Fibroblast of mammary gland (primary cell): ENCODE results near the gene CPNE5.
A peak's percentile ranks its signal among the peaks of the same experiment; 100 is the strongest.

Experiments used
- DNase-seq: peaks from one replicate; pipeline ENCODE4 v3.0.0-alpha.2; 2010; ENCODE audit warnings: low read depth
- H3K4me3 ChIP-seq: 2 replicates; pipeline ENCODE4 v1.5.1; 2011; ENCODE audit warnings: low read depth, mild to moderate bottlenecking, low read length, moderate library complexity; ENCODE audit not compliant: control insufficient read depth
- TF ChIP-seq, protein P1 (sequence below): conservative IDR thresholded peaks from 2 replicates; pipeline ENCODE4 v1.5.1; 2011; ENCODE audit warnings: low read depth, low read length, inconsistent platforms; ENCODE audit not compliant: control insufficient read depth, insufficient read depth

Gene CPNE5

DNA sequence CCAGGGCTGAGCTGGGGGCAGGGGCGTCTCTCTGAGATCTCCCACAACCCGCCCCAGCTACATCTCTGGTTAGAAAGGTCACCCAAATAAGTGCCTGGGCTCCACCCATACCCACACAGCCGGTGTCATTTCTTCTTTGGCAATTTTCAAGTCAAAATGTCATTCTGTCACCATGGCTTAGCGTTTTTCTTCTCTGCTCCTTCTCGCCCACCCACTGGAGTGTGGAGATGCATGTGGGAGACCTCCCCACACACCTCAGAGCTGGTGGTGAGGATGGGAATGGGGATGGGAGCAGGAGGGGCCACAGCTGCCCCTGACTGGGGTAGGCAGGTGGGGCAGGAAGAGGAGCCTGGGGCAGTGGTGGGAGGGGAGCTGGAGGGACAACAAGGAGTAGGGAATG, 63.1 kb downstream of the CPNE5 start:
- H3K4me3 ChIP-seq: no peak overlapping the region
- TF ChIP-seq, protein P1, sequence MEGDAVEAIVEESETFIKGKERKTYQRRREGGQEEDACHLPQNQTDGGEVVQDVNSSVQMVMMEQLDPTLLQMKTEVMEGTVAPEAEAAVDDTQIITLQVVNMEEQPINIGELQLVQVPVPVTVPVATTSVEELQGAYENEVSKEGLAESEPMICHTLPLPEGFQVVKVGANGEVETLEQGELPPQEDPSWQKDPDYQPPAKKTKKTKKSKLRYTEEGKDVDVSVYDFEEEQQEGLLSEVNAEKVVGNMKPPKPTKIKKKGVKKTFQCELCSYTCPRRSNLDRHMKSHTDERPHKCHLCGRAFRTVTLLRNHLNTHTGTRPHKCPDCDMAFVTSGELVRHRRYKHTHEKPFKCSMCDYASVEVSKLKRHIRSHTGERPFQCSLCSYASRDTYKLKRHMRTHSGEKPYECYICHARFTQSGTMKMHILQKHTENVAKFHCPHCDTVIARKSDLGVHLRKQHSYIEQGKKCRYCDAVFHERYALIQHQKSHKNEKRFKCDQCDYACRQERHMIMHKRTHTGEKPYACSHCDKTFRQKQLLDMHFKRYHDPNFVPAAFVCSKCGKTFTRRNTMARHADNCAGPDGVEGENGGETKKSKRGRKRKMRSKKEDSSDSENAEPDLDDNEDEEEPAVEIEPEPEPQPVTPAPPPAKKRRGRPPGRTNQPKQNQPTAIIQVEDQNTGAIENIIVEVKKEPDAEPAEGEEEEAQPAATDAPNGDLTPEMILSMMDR: no peak
- DNase-seq: no peak

DNA sequence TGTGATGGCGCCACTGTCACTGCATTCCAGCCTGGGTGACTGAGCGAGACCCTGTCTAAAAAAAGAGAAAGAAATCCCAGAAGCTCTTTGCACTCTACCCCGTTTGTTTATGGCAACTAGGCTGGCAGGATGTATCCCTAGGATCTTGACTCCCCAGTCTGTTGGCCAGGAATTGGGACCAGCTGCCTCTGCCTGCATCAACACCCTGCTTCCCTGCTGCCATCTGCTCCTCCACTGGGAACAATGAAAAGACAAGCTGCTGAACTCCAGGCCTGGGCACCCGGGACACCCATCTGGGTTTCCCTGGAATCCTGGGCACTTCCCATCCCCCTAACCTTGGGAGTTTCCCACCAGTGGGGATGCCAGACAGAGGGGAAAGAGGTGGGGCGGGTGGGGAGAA, 64.9 kb downstream of the CPNE5 start:
- TF ChIP-seq, protein P1: no peak
- no peak overlapping the region for H3K4me3 ChIP-seq
- DNase-seq: no peak

DNA sequence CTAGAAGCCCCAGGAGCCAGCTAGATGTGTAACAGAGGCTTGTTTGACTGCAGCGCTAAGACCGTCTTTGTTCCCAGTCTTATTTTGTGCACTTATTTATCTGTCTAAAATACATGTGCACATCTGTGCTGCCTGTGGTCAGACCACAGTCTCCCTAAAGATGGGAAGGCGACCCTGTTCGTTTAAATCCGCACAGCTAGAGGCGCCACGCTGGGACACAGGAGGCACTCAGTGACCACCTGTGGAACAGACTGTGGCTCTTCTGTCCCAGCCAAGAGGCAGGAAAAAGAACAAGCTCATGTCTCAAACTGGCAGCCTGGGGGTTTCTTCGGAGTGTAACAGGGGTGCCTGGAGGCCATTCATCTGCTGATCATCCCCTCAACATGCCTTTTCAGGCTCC, 66.8 kb downstream of the CPNE5 start:
- no peak for DNase-seq
- TF ChIP-seq, protein P1: no peak
- H3K4me3 ChIP-seq: no peak overlapping the region

DNA sequence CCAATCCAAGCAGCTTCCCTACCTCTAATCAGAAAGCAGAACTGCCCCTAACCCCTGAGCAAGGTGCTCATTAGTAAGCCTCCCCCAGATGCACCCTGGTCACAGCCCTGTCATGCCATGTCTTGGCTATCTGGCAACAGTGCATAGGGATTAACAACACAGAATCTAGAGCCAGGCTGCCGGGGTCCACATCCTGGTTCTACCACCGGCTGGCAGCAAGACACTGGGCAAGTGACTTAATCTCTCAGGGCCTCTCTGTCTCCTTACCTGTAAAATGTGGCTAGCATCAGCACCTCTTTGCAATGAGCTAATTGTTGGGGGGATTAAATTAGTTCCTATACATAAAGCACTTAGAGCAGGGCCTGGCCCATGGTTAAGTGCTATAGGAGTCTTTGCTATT, 68.1 kb downstream of the CPNE5 start:
- TF ChIP-seq, protein P1: no peak
- H3K4me3 ChIP-seq: no peak overlapping the region

DNA sequence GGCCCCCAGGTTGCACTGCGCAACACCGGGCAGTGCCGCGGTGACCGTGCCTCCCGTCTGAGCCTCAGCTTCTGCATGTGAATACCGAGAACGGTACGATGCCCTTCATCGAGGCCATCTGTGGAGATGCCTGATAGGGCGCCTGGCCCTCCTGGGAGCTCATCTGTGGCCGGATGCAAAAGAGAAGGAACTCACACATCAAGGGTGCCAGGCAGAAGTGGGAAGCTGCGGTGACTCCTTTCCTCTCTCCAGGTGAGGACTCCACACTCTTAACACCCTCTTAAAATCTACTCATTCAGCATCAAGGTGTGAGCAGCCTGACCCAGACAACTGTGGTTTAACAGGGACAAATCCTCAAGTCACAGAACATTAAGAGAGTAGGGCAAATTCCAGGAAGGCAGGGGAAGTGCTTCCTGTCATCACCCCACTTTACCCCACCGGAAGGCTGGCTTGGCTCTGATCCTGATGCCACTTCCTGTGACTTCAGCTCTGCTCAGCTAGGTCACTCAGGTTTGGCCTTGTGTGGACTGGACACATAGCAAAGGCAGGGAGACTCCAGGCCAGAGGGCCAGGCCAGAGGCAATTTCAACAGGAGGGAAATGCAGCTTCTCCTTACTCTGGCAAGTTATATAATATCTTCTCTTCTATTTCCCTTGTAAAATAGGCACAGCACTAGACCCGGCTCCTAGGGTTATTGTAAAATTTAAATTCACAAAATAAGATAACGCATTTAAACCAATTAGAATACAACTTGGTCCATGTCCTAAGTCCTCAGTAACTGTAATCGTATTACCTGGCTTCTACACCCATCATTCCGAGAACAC, 69.4 kb downstream of the CPNE5 start:
- TF ChIP-seq, protein P1: no peak
- H3K4me3 ChIP-seq: no peak overlapping the region
- DNase-seq: peak; percentile 60

More for the DNA sequence above, 68.1 kb downstream of the CPNE5 start:
- no peak for DNase-seq

DNA sequence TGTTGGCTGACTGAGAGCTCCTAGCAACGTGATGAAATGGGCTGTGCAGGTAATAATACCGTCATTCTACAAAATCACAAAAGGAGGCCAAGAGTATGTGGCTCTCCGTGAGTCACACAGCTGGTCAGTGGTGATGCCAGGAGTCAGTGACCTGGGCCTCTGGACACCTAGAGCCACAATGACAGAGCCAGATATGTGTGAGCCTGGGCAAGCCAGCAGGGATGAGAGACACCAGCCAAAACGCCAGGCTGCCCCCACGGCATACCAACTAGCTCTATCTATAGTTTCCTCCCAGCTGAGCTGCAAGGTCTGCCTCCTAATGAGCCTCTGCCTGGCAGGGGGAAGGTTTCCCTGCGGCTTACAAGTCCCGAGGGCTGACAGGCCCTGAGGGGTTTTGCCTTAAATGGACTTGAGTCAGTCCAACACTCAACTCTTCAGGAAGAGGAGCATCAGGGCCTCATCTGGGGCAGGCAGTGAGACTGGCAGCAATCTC, 70.0 kb downstream of the CPNE5 start:
- H3K4me3 ChIP-seq: no peak overlapping the region
- TF ChIP-seq, protein P1: no peak
- no peak for DNase-seq
